SKM-1 treated with dmso at 0.1 percent for 144 hours (cell line): ENCODE results near the gene MUC12.
"Not testable (repeated sequence)": the region's sequence is repeated elsewhere in the genome, so short reads cannot be mapped to it uniquely, and the experiment has no call there.

Experiments
- DNase-seq: peaks from one replicate; lab custom pipeline; 2025; ENCODE audit not compliant: unreplicated experiment; lab: John Stamatoyannopoulos, UW

The MUC12 gene

GRCh38 chr7:100969066-100969615 is at the start of gene MUC12:
MUC12 (plus strand) TSS chr7:100969565; CDS start chr7:100969623, 58 bp downstream.
- no peak for DNase-seq

- not testable (repeated sequence) for DNase-seq
Measured at GRCh38 chr7:100919779-100920437, 49.5 kb upstream of the MUC12 start.

GRCh38 chr7:100921039-100921438 is 48.3 kb upstream of the MUC12 start:
- DNase-seq: no peak

- not testable (repeated sequence) for DNase-seq
Measured at GRCh38 chr7:100923616-100924015, 45.7 kb upstream of the MUC12 start.

- DNase-seq: no peak
Measured at GRCh38 chr7:100929808-100930174, 39.6 kb upstream of the MUC12 start.

GRCh38 chr7:100933734-100934133 is 35.6 kb upstream of the MUC12 start:
- no peak for DNase-seq

GRCh38 chr7:100935381-100935780 is 34.0 kb upstream of the MUC12 start:
- not testable (repeated sequence) for DNase-seq

- not testable (repeated sequence) for DNase-seq
Measured at GRCh38 chr7:100936167-100936566, 33.2 kb upstream of the MUC12 start.

- DNase-seq: no peak
Measured at GRCh38 chr7:100942045-100942774, 27.2 kb upstream of the MUC12 start.

GRCh38 chr7:100943693-100944092 is 25.7 kb upstream of the MUC12 start:
- no peak for DNase-seq

- DNase-seq: no peak
Measured at GRCh38 chr7:100944138-100944537, 25.2 kb upstream of the MUC12 start.

- DNase-seq: no peak
Measured at GRCh38 chr7:100946111-100946510, 23.3 kb upstream of the MUC12 start.

GRCh38 chr7:100946766-100947365 is 22.5 kb upstream of the MUC12 start:
- DNase-seq: no peak

- DNase-seq: no peak
Measured at GRCh38 chr7:100947792-100948191, 21.6 kb upstream of the MUC12 start.

GRCh38 chr7:100949227-100949932 is 20.0 kb upstream of the MUC12 start, which contains the start of gene MUC3A:
MUC3A (plus strand) TSS chr7:100949534; CDS start chr7:100949625, 91 bp downstream.
- no peak for DNase-seq

GRCh38 chr7:100949933-100950443 is 19.4 kb upstream of the MUC12 start:
- DNase-seq: no peak

- DNase-seq: no peak
Measured at GRCh38 chr7:100951172-100951571, 18.2 kb upstream of the MUC12 start.

GRCh38 chr7:100951888-100952560 is 17.3 kb upstream of the MUC12 start:
- DNase-seq: no peak

GRCh38 chr7:100952641-100953040 is 16.7 kb upstream of the MUC12 start:
- DNase-seq: no peak

- DNase-seq: no peak
Measured at GRCh38 chr7:100957832-100958421, 11.4 kb upstream of the MUC12 start.
